HAP-1 (cell line): Measurements from ENCODE around the gene HLCS.
A peak's percentile ranks its signal among the peaks of the same experiment; 100 is the strongest.

Source experiments
- DNase-seq, 2 experiments: peaks; one replicate each; pipeline ENCODE4 v3.0.0-alpha.2; 2016 to 2020; ENCODE audit warnings: low spot score in 2 of 2
- H3K27me3 ChIP-seq: fragments of 250-450 bp; sonication (Bioruptor Pico); 2 replicates; pipeline ENCODE4 v1.5.1; 2020; ENCODE audit warnings: low read depth, mild to moderate bottlenecking, moderate library complexity
- H3K36me3 ChIP-seq: fragments of 250-450 bp; sonication (Bioruptor Pico); replicated peaks from 2 replicates; pipeline ENCODE4 v1.5.1; 2020; ENCODE audit warnings: mild to moderate bottlenecking
- H3K4me1 ChIP-seq: fragments of 250-450 bp; sonication (Bioruptor Pico); 2 replicates; pipeline ENCODE4 v1.5.1; 2020; ENCODE audit warnings: mild to moderate bottlenecking
- H3K4me3 ChIP-seq: fragments of 250-450 bp; sonication (Bioruptor Pico); 2 replicates; pipeline ENCODE4 v1.5.1; 2020; ENCODE audit warnings: mild to moderate bottlenecking, moderate library complexity
- H3K9me3 ChIP-seq: fragments of 250-450 bp; sonication (Bioruptor Pico); 2 replicates; pipeline ENCODE4 v1.5.1; 2020; ENCODE audit warnings: mild to moderate bottlenecking, moderate library complexity
- in situ Hi-C: fragments of 300-500 bp; cut with MboI; formaldehyde crosslinking; loops from 3 replicates; pipeline ENCODE4 v1.14.3; 2020; ENCODE audit warnings: low sequenced_read_pairs, inconsistent platforms, mixed read lengths

Gene HLCS

DNA sequence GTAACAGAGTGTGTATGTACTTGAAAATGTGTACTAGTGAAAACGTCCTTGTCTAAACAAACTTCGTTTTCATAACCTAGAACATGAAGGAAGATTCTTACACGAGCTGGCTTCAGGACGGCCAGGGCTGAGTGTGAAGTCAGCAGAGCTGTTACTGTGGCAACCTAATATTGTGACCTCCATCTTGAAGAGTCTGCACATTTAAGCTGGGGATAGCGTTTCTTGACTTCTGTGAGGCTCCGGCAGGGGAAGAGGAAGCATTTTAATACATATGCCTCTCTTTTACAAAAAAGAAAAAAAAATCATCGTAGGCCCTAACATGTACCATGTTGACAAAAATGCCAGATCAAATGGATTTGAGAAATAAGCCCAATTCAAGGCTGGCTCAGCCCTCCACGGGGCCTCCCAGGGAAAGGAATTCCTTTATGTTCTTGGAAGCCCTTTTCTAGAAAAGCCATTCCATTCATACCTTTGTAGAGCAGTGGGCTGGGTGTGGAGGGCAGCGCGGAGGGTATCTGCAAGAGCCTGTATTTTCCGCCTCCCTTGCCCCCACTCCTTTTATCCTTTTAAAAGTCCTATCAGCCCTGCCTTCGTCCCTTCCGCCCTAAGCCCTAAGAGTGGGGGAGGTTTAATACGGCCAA, 216.4 kb downstream of the HLCS start:
- H3K4me1 ChIP-seq: peaks cover 39% of the 10 kb centered on the region
- in situ Hi-C loops: no loop called here
- no peaks in the 10 kb centered on the region for H3K36me3 ChIP-seq
- H3K27me3 ChIP-seq: no peaks in the 10 kb centered on the region
- no peak overlapping the region for H3K4me3 ChIP-seq
- H3K9me3 ChIP-seq: no peaks in the 10 kb centered on the region
- DNase-seq: peak; percentile 78 to 82

DNA sequence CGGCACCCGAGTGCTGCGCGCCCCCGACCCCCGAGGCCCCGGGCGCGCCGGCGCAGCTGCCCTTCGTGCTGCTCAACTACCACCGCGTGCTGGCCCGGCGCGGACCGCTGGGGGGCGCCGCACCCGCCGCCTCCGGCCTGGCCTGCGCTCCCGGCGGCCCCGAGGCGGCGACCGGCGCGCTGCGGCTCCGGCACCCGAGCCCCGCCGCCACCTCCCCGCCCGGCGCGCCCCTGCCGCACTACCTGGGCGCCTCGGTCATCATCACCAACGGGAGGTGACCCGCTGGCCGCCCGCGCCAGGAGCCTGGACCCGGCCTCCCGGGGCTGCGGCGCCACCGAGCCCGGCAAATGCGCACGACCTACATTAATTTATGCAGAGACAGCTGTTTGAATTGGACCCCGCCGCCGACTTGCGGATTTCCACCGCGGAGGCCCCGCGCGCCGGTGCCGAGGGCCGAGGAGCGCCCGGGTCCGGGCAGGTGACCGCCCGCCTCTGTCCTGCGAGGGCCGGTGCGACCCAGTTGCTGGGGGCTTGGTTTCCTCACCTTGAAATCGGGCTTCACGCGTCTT, 218.6 kb downstream of the HLCS start:
- Histone ChIP-seq H3K36me3 (no peaks in the 10 kb centered on the region), H3K4me1 (peaks cover 39% of the 10 kb centered on the region), H3K9me3 (no peaks in the 10 kb centered on the region), H3K27me3 (no peaks in the 10 kb centered on the region), H3K4me3 (peak overlapping the region; percentile 31)
- in situ Hi-C loops: no loop called here
- peak; percentile 56 to 83 for DNase-seq

DNA sequence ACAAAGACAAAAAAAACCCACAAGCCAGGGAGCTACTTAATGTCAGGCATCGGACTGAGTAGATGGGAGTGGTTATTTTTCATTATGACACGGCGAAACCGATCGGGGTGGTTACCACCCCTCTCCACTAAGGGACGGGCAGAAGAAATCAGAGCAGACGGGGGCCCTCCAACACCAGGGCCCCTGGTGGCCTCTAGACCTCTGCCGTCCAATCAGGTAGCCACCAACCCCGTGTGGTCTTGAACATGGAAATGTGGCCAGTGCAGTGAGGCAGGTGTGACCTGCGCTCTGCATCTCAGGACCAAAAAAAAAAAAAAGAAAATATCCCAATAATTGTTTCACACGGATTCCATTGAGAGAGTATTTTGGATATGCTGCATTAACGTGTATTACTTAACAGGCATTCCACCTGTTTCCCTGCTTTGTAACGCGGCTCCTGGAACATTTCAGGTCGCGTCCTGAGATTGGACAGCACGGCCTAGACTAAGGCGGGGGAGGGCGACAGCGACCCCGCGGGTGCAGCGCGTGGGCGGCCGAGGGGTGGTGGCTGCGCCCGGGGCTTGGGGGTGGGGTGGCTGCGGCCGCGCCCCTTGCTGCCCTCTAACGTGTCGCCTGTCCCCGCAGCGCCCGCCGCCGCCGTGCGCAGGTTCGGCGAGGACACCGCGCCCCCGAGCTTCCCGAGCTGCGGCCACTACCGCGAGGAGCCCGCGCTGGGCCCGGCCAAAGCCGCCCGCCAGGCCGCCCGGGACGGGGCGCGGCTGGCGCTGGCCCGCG, 219.2 kb downstream of the HLCS start:
- no peaks in the 10 kb centered on the region for H3K9me3 ChIP-seq
- peak overlapping the region; percentile 18 for H3K4me3 ChIP-seq
- peak in 1 of 2 experiments; percentile 62 for DNase-seq
- no peaks in the 10 kb centered on the region for H3K27me3 ChIP-seq
- H3K36me3 ChIP-seq: no peaks in the 10 kb centered on the region
- in situ Hi-C loops: no loop called here
- peaks cover 32% of the 10 kb centered on the region for H3K4me1 ChIP-seq

DNA sequence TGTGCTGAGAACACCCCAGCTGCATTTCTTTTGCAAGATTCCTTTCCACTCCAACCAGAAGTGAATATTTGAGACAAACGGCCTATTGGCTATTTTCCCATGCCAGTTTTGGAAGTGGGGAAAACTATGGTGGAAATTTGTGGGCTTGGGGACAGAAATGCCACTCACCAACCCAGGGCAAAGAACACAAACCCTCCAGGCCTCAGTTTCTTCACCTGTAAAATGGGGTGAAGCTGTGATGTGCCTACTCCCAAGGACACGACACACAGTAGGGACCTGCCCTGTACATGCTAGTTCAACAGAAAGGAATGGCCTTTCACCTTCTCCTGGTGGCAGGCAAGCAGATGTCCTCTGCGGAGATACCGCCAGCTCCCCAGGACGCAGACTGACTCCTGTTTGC, 221.0 kb downstream of the HLCS start:
- H3K9me3 ChIP-seq: no peaks in the 10 kb centered on the region
- no peaks in the 10 kb centered on the region for H3K36me3 ChIP-seq
- H3K4me1 ChIP-seq: peaks cover 19% of the 10 kb centered on the region
- H3K4me3 ChIP-seq: no peak overlapping the region
- H3K27me3 ChIP-seq: no peaks in the 10 kb centered on the region
- in situ Hi-C loops: no loop called here
- DNase-seq: no peak

DNA sequence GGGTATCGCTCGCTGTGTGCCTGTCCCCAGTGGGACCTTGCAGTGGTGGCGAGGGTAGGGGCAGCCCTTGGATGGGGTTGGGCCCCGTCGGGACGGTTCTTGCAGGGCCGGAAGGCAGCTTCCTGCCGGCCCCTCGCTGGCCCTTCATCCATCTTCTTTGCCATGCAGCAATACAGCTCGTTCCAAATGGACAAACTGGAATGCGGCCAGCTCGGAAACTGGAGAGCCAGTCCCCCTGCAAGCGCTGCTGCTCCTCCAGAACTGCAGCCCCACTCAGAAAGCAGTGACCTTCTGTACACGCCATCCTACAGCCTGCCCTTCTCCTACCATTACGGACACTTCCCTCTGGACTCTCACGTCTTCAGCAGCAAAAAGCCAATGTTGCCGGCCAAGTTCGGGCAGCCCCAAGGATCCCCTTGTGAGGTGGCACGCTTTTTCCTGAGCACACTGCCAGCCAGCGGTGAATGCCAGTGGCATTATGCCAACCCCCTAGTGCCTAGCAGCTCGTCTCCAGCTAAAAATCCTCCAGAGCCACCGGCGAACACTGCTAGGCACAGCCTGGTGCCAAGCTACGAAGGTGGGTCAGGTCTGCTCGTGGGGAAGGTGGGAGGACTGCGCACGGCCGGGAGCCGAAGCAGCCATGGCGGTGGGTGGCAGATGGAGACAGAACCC, 221.8 kb downstream of the HLCS start:
- in situ Hi-C loops: no loop called here
- no peak for DNase-seq

DNA sequence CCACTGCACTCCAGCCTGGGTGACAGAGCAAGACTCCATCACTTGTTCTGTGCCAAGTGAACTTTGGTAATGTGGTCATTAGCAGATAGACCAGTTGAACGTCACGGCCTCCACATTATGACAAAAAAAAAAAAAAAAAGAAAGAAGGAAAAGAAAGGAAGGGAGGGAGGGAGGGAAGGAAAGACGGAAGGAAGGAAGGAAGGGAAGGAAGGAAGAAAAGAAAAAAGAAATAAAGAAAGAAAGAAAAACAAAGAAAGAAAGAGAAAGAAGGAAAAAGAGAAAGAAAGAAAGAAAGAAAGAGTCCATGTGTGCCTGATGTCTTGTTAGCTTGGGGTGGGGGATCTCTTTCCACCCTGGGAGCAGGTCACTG, 222.3 kb downstream of the HLCS start:
- in situ Hi-C loops: no loop called here
- no peaks in the 10 kb centered on the region for H3K9me3 ChIP-seq
- DNase-seq: no peak

More for the DNA sequence above, 221.8 kb downstream of the HLCS start:
- no peaks in the 10 kb centered on the region for H3K36me3 ChIP-seq
- H3K27me3 ChIP-seq: no peaks in the 10 kb centered on the region
- no peak overlapping the region for H3K4me3 ChIP-seq
- H3K4me1 ChIP-seq: peaks cover 11% of the 10 kb centered on the region
- no peaks in the 10 kb centered on the region for H3K9me3 ChIP-seq

DNA sequence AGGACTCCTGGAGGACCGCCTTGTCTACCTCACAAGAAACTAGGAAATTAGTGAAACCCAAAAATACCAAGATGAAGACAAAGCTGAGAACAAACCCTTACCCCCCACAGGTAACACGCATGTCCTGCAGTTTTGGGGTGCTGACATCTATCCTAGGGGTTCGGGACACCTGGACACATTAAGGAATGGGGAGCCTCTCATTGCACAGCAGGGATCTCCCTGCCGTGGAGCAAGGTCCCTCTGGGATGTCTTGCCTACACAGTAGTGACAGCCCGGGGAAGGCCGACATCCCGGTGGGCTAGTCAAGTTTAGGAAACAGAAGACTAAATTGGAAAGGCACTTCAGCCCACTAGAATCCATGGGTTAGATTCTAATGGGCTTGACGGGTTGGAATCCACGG, 223.0 kb downstream of the HLCS start:
- peaks cover 5% of the 10 kb centered on the region for H3K4me1 ChIP-seq
- H3K27me3 ChIP-seq: no peaks in the 10 kb centered on the region
- no peak overlapping the region for H3K4me3 ChIP-seq
- no peaks in the 10 kb centered on the region for H3K9me3 ChIP-seq
- DNase-seq: no peak
- H3K36me3 ChIP-seq: no peaks in the 10 kb centered on the region
- in situ Hi-C loops: no loop called here

More for the DNA sequence above, 222.3 kb downstream of the HLCS start:
- Histone ChIP-seq H3K4me1 (peaks cover 8% of the 10 kb centered on the region), H3K4me3 (no peak overlapping the region), H3K27me3 (no peaks in the 10 kb centered on the region), H3K36me3 (no peaks in the 10 kb centered on the region)

DNA sequence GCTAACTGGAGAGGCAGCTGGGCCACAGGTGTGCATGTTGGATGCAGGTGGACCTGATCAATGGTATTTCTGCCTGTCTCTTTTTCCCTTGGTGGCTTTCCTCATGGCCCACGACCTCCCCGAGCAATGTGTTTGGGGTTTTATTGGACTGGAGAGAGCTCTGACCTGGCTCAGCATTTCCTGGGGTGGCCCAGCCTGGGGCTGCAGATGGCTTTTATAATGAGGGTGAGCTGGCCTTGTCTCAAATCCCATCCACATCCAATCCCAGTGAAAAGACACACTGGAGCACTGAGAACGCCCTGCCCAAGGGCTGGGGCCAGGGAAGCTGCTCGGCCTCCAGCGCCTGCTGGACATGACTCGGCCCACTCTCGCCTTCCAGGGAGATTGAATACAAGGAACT, 223.5 kb downstream of the HLCS start:
- H3K36me3 ChIP-seq: no peaks in the 10 kb centered on the region
- no peak for DNase-seq
- in situ Hi-C loops: no loop called here
- peaks cover under 1% of the 10 kb centered on the region for H3K4me1 ChIP-seq
- no peaks in the 10 kb centered on the region for H3K27me3 ChIP-seq
- H3K4me3 ChIP-seq: no peak overlapping the region
- no peaks in the 10 kb centered on the region for H3K9me3 ChIP-seq

DNA sequence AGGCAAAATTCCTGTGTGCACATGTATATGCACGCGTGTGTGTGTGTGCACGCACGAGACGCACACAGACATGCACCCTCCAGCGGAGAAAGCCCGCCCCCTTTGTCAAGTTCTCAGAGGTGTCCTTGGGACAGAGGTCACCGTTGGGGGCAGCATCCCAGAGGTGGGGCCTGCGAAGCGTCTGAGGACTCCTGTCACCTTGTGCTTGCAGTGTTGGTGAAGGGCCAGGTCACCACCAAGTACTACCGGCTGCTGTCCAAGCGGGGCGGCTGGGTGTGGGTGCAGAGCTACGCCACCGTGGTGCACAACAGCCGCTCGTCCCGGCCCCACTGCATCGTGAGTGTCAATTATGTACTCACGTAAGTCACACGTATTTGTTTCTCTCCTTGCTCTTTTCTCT, 225.0 kb downstream of the HLCS start:
- in situ Hi-C loops: no loop called here
- no peaks in the 10 kb centered on the region for H3K27me3 ChIP-seq
- H3K9me3 ChIP-seq: no peaks in the 10 kb centered on the region
- DNase-seq: no peak
- no peaks in the 10 kb centered on the region for H3K4me1 ChIP-seq
- no peaks in the 10 kb centered on the region for H3K36me3 ChIP-seq
- H3K4me3 ChIP-seq: no peak overlapping the region

DNA sequence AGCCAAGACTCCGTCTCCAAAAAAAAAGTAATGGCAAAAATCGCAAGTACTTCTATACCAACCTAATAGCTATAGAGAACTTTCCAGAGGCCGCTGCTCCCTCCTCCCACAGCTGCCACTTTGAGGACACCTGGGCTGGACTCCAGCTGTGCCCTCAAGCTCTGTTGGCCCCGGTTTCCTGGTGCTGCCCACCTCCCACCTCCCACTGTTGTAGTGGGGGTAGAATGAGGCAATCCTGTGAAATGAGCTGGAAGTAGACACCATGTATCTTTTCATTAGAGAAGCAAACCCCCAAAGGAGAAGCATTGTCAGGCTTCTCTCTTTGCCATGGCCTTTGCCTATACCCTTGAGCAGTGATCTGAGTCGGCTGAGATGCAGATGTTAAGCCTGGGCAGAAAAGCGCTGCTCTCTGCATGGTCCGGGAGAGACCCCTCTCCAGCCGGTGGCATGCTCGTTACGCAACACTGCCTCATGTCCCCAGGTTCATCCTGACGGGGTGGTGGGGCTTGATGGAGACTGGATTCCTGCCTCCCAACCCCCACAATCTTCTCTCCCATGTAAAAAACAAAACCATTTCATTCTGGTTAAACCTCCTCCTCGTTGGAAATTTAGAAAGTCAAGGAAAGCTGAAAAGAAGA, 227.9 kb downstream of the HLCS start:
- H3K9me3 ChIP-seq: no peaks in the 10 kb centered on the region
- H3K4me1 ChIP-seq: no peaks in the 10 kb centered on the region
- H3K27me3 ChIP-seq: no peaks in the 10 kb centered on the region
- no peaks in the 10 kb centered on the region; the same call in 1 of the 2 replicates for H3K36me3 ChIP-seq
- no peak overlapping the region for H3K4me3 ChIP-seq
- no peak for DNase-seq
- in situ Hi-C loops: no loop called here

DNA sequence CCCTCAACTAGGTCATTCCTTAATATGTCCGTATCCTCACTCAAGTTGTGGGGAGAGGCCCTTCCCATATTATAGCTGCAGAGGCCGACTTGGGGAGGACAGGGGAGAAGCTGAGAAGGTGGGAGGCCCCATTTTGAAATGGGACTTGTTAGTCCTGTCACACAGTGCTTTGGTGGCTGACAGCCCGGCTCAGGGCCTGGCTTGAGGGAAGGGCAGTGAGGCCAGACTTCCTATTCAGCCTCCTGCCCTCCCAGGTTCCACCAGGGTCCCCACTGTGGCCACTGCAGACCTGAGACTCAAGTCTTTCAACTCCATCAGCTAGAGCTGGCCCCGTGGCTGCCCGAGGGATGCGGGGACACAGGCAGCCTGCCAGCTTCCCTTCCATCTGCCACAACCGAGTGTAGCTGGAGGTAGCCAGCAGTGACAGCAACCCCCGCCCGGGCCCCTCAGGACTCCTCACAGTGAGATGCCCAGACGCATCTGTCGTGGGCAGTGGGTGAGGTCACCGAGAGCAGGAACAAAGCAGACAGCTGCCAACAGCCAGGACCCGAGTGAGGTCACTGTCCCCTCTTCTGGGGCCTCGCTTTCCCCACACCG, 230.6 kb downstream of the HLCS start:
- no peaks in the 10 kb centered on the region for H3K4me1 ChIP-seq
- in situ Hi-C loops: no loop called here
- H3K27me3 ChIP-seq: no peaks in the 10 kb centered on the region
- H3K36me3 ChIP-seq: no peaks in the 10 kb centered on the region; the same call in none of the 2 replicates
- no peaks in the 10 kb centered on the region for H3K9me3 ChIP-seq
- DNase-seq: no peak
- no peak overlapping the region for H3K4me3 ChIP-seq

DNA sequence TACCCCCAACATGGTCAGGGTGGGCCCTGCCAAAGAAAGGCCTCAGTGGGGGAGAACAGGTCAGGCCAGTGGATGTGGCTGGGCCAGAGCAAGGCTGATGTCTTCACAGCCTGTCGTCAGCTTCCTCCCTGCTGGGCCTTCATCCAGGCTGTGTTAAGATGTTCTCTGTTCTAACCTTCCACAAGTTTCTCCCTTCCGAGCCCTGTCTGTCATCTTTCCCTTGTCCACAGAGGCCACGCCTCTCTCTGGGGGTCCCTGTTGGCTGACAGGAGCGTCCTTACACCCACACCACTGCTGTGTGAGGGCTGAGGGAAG, 231.3 kb downstream of the HLCS start:
- in situ Hi-C loops: no loop called here
- no peaks in the 10 kb centered on the region for H3K27me3 ChIP-seq
- no peak overlapping the region for H3K4me3 ChIP-seq
- no peaks in the 10 kb centered on the region for H3K9me3 ChIP-seq
- no peaks in the 10 kb centered on the region for H3K4me1 ChIP-seq
- no peak for DNase-seq
- H3K36me3 ChIP-seq: no peaks in the 10 kb centered on the region; the same call in none of the 2 replicates

DNA sequence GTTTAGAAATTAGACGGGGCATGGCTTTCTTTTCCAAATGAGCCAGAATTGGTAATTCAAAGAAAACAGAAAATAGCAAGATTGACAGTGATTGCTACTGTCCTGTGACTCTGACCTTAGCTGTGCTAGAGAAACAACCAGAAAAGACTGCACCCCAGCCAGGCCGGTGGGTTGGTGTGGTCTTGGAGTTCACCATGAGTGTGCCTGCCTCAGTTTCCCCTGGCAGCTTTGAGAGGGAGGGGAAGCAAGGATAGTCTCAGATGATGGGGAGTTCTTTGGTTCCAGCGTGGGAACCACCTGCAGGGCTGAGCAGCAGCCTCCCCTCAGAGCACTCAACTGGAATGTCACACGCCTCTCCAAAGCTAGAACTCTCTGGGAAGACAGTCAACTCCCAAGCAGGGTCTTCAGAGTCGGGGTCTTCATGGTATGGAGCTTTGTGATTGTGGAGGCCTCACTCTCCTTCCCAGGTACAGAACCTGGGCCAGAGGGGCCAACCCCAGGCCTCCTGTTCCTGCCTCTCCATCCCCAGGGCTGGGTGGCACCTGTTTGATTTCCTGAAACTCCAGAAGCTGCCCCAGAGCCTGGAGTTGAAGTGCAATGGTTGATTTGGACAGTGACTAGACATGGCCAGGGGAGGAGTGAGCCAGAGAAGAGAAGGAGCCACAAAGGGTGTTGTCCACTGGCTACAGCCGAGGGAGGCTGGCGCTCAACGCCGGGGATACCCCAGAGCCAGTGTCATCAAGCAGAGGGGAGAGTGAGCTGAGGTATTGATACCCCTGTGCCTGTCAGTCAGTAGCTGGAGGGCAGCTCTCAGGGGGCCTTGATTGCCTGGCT, 231.9 kb downstream of the HLCS start:
- no peaks in the 10 kb centered on the region for H3K27me3 ChIP-seq
- H3K4me3 ChIP-seq: no peak overlapping the region
- DNase-seq: no peak
- H3K4me1 ChIP-seq: no peaks in the 10 kb centered on the region
- no peaks in the 10 kb centered on the region for H3K9me3 ChIP-seq
- in situ Hi-C loops: no loop called here
- H3K36me3 ChIP-seq: no peaks in the 10 kb centered on the region; the same call in none of the 2 replicates
